Gastroesophageal sphincter (tissue), 3 donors: Measurements from ENCODE around the gene ANKS1B.

Source experiments
- EP300 ChIP-seq: sonication (generic); formaldehyde crosslinking; IDR thresholded peaks from one replicate; pipeline ENCODE4 v1.6.1; 2017; ENCODE audit warnings: antibody characterized with exemption, mild to moderate bottlenecking
- POLR2A ChIP-seq, 2 donors: fragments of 450-650 bp; IDR thresholded peaks; one replicate each; pipeline ENCODE4 v1.6.1; 2017; ENCODE audit warnings: antibody characterized with exemption in 2 of 2, mild to moderate bottlenecking in 2 of 2, moderate library complexity in 1 of 2
- TF ChIP-seq, protein P1 (sequence below), 4 experiments: fragments of 200-600 bp in 2 of 4; fragments of 450-650 bp in 2 of 4; sonication (generic) in 1 of 4; IDR thresholded peaks; one replicate each; pipeline ENCODE4 v1.5.1; 2017 to 2019; ENCODE audit warnings: antibody characterized with exemption in 4 of 4, mild to moderate bottlenecking in 2 of 4, moderate library complexity in 2 of 4

GRCh38 chr12:98819071-98819470 is 1165.7 kb downstream of the ANKS1B start:
- TF ChIP-seq EP300 (no peak), POLR2A (IDR thresholded peaks at IDR 0.05) (no peak)
- TF ChIP-seq, protein P1, sequence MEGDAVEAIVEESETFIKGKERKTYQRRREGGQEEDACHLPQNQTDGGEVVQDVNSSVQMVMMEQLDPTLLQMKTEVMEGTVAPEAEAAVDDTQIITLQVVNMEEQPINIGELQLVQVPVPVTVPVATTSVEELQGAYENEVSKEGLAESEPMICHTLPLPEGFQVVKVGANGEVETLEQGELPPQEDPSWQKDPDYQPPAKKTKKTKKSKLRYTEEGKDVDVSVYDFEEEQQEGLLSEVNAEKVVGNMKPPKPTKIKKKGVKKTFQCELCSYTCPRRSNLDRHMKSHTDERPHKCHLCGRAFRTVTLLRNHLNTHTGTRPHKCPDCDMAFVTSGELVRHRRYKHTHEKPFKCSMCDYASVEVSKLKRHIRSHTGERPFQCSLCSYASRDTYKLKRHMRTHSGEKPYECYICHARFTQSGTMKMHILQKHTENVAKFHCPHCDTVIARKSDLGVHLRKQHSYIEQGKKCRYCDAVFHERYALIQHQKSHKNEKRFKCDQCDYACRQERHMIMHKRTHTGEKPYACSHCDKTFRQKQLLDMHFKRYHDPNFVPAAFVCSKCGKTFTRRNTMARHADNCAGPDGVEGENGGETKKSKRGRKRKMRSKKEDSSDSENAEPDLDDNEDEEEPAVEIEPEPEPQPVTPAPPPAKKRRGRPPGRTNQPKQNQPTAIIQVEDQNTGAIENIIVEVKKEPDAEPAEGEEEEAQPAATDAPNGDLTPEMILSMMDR (IDR thresholded peaks at IDR 0.05): no peak
